Mesothelial cell of epicardium (in vitro differentiated cells): Measurements from ENCODE around the gene CMIP. TPM values are rescaled to one million over a fixed set of nuclear protein-coding genes. Genes with fewer than 3 reads are reported as not detected.

Experiments used
- DNase-seq, 2 experiments: peaks; one replicate each; pipeline ENCODE4 v3.0.0; 2021; ENCODE audit warnings: low spot score in 2 of 2; ENCODE audit not compliant: unreplicated experiment in 2 of 2
- H3K27ac Mint-ChIP-seq: 2 replicates; pipeline ENCODE4 v1.8.0; 2021; ENCODE audit warnings: mixed read lengths
- H3K27me3 Mint-ChIP-seq: 2 replicates; pipeline ENCODE4 v1.8.0; 2021; ENCODE audit warnings: low read depth, mixed read lengths
- H3K36me3 Mint-ChIP-seq: 2 replicates; pipeline ENCODE4 v1.8.0; 2021; ENCODE audit warnings: mixed read lengths
- H3K4me1 Mint-ChIP-seq: 2 replicates; pipeline ENCODE4 v1.8.0; 2021; ENCODE audit warnings: mixed read lengths
- H3K4me3 Mint-ChIP-seq: 2 replicates; pipeline ENCODE4 v1.8.0; 2021; ENCODE audit warnings: mild to moderate bottlenecking, moderate library complexity, mixed read lengths
- H3K9me3 Mint-ChIP-seq: 2 replicates; pipeline ENCODE4 v1.8.0; 2021; ENCODE audit warnings: mixed read lengths
- CTCF ChIP-seq: fragments of 200-600 bp; sonication (generic); IDR thresholded peaks from one replicate; pipeline ENCODE4 v1.5.0; 2021; ENCODE audit warnings: antibody characterized with exemption; ENCODE audit not compliant: unreplicated experiment
- total RNA-seq: library from RNA; stranded (reverse); gene quantifications from 3 replicates; pipeline ENCODE4 v1.2.1, GENCODE V29; 2021

CMIP gene
- total RNA-seq, 1 donor from 2014 or later, result 71.0 TPM

- H3K27ac Mint-ChIP-seq, result peak overlapping the region; percentile 85
Measured at GRCh38 chr16:81716478-81717225, 272.0 kb downstream of the CMIP start.

GRCh38 chr16:81717662-81718189 lies 273.1 kb downstream of the CMIP start:
- no peak for DNase-seq
- Mint-ChIP-seq H3K9me3 (peaks cover 3% of the 10 kb centered on the region), H3K27me3 (no peaks in the 10 kb centered on the region), H3K36me3 (no peaks in the 10 kb centered on the region), H3K4me3 (no peak overlapping the region), H3K27ac (peak overlapping the region; percentile 13), H3K4me1 (peaks cover 28% of the 10 kb centered on the region)
- no peak for TF ChIP-seq CTCF

More at GRCh38 chr16:81716478-81717225, 272.0 kb downstream of the CMIP start:
- peaks cover 31% of the 10 kb centered on the region for H3K4me1 Mint-ChIP-seq
- H3K9me3 Mint-ChIP-seq, result peaks cover 2% of the 10 kb centered on the region
- DNase-seq, result no peak
- H3K36me3 Mint-ChIP-seq, result no peaks in the 10 kb centered on the region
- H3K4me3 Mint-ChIP-seq, result peak overlapping the region; percentile 20
- H3K27me3 Mint-ChIP-seq, result no peaks in the 10 kb centered on the region
- TF ChIP-seq CTCF, result no peak

GRCh38 chr16:81718637-81719036 lies 274.0 kb downstream of the CMIP start:
- TF ChIP-seq CTCF, result no peak
- H3K4me3 Mint-ChIP-seq, result no peak overlapping the region
- no peak for DNase-seq
- H3K27ac Mint-ChIP-seq, result peak overlapping the region; percentile 50
- no peaks in the 10 kb centered on the region for H3K36me3 Mint-ChIP-seq
- H3K9me3 Mint-ChIP-seq, result peaks cover 3% of the 10 kb centered on the region
- H3K4me1 Mint-ChIP-seq, result peaks cover 28% of the 10 kb centered on the region
- no peaks in the 10 kb centered on the region for H3K27me3 Mint-ChIP-seq

GRCh38 chr16:81719993-81720392 lies 275.4 kb downstream of the CMIP start:
- H3K4me1 Mint-ChIP-seq, result peaks cover 28% of the 10 kb centered on the region
- H3K4me3 Mint-ChIP-seq, result no peak overlapping the region
- DNase-seq, result no peak
- no peak for TF ChIP-seq CTCF
- peaks cover 3% of the 10 kb centered on the region for H3K9me3 Mint-ChIP-seq
- H3K27me3 Mint-ChIP-seq, result no peaks in the 10 kb centered on the region
- no peaks in the 10 kb centered on the region for H3K36me3 Mint-ChIP-seq
- no peak overlapping the region for H3K27ac Mint-ChIP-seq

- Mint-ChIP-seq H3K27me3 (no peaks in the 10 kb centered on the region), H3K4me1 (peaks cover 17% of the 10 kb centered on the region), H3K4me3 (no peak overlapping the region), H3K27ac (no peak overlapping the region), H3K36me3 (no peaks in the 10 kb centered on the region), H3K9me3 (peaks cover 3% of the 10 kb centered on the region)
- DNase-seq, result no peak
- TF ChIP-seq CTCF, result no peak
Measured at GRCh38 chr16:81720973-81721906, 276.6 kb downstream of the CMIP start.
